Measurements from ENCODE around the gene RPS5. TPM values are rescaled to one million over a fixed set of nuclear protein-coding genes. Genes with fewer than 3 reads are reported as not detected.
A peak's percentile ranks its signal among the peaks of the same experiment; 100 is the strongest.

Gene RPS5
- total and polyA plus RNA-seq, 9 of the 15 experiments (the other 6 are each of a cell fraction or from before 2014, with no cell fraction given), result 1,228 to 3,570 (median 2,484) TPM

GRCh38 chr19:58409010-58409790, 22.1 kb downstream of the RPS5 start (continued):
- TF ChIP-seq RBBP5 (IDR thresholded peaks at IDR 0.05; ENCODE audit: borderline replicate concordance, insufficient read depth, low read length, poor library complexity, severe bottlenecking) (peak; percentile 66), ZKSCAN8 (CRISPR knock-in tag; IDR thresholded peaks at IDR 0.05) (no peak), DLX4 (CRISPR knock-in tag; IDR thresholded peaks at IDR 0.05) (no peak), SMARCB1 (IDR thresholded peaks at IDR 0.05; ENCODE audit: insufficient read length, low read depth) (no peak)

GRCh38 chr19:58416604-58417003, 29.5 kb downstream of the RPS5 start:
- no peak for ATAC-seq
- DNase-seq (ENCODE audit: extremely low read depth in 1 of 4, low spot score in 3 of 4), result no peak
- Histone ChIP-seq H4K20me1 (replicated peaks; ENCODE audit: control insufficient read depth, insufficient read depth, low read length) (no peaks in the 10 kb centered on the region), H3K36me3 (ENCODE audit: control insufficient read depth, insufficient read depth, low read length) (peaks cover 64% of the 10 kb centered on the region), H3K4me2 (ENCODE audit: insufficient read depth, low read length) (no peak overlapping the region), H3K79me2 (ENCODE audit: control insufficient read depth, insufficient read depth, low read length) (peaks cover 19% of the 10 kb centered on the region), H3K4me3 (no peak overlapping the region), H3K9me1 (ENCODE audit: control insufficient read depth, insufficient read depth, low read length) (no peaks in the 10 kb centered on the region), H3K9me3 (replicated peaks; ENCODE audit: control insufficient read depth, insufficient read depth, low read depth, low read length) (0 out of 2 replicates have a peak, but pooled peaks cover 3% of the 10 kb centered on the region), H3K27ac (ENCODE audit: extremely low read depth, low read depth, low read length) (no peak overlapping the region), H3K4me1 (replicated peaks in 1 of 2; ENCODE audit: control insufficient read depth in 2 of 2, insufficient read depth in 2 of 2, low read length in 2 of 2) (no peaks in the 10 kb centered on the region), H3K27me3 (ENCODE audit: control insufficient read depth in 2 of 2, insufficient read depth in 2 of 2, low read length in 2 of 2) (no peaks in the 10 kb centered on the region), H2AFZ (ENCODE audit: low read depth, low read length) (no peak overlapping the region), H3K9ac (ENCODE audit: insufficient read depth in 1 of 2, low read depth in 2 of 2, low read length in 2 of 2) (no peak overlapping the region)
- ChIA-PET CTCF (ENCODE audit: low intra/inter-chr PET ratio) (no interaction called here), POLR2A (interaction anchor here (0.9 to 1.2 kb wide), 2 partner anchors 8 to 47 kb away, joined by 3 to 4 read pairs; partner anchors contain the start of gene ZNF584)
- intact Hi-C loops (cut with micrococcal nuclease), result no loop called here
- in situ Hi-C loops (cut with MboI), result no loop called here
- FAIRE-seq, result no peak
- no TSS peak for BruUV-seq (replicated peaks)
- WGBS (ENCODE audit: insufficient coverage, low coverage, missing lambda C conversion rate), result 96% methylated on average over 5 of the region's 5 CpGs
- TF ChIP-seq FOXP1 (CRISPR knock-in tag; IDR thresholded peaks at IDR 0.05), result no peak
- no peak for TF ChIP-seq PATZ1 (CRISPR knock-in tag; IDR thresholded peaks at IDR 0.05; ENCODE audit: borderline replicate concordance)
- no peak for TF ChIP-seq KLF1 (tag; IDR thresholded peaks at IDR 0.05)
- no peak for TF ChIP-seq POLR2AphosphoS2 (IDR thresholded peaks at IDR 0.05; ENCODE audit: low read length)
- TF ChIP-seq E2F8 (IDR thresholded peaks at IDR 0.05; ENCODE audit: low read depth, partially characterized antibody), result no peak
- TF ChIP-seq DIDO1 (tag; IDR thresholded peaks at IDR 0.05; ENCODE audit: low read depth), result no peak
- no peak for TF ChIP-seq ZEB2 (IDR thresholded peaks at IDR 0.05)
- TF ChIP-seq EWSR1 (IDR thresholded peaks at IDR 0.05; ENCODE audit: borderline replicate concordance, low read depth, partially characterized antibody), result no peak
- TF ChIP-seq DLX4 (CRISPR knock-in tag; IDR thresholded peaks at IDR 0.05), result no peak
- no peak for TF ChIP-seq SMAD4 (CRISPR knock-in tag; conservative IDR thresholded peaks at IDR 0.05)
- TF ChIP-seq GATAD2B (IDR thresholded peaks at IDR 0.05; ENCODE audit: borderline replicate concordance), result no peak
- TF ChIP-seq NFE2 (IDR thresholded peaks at IDR 0.05; ENCODE audit: low read depth), result no peak
